Measurements from ENCODE around the gene TGM1. TPM values are rescaled to one million over a fixed set of nuclear protein-coding genes. Genes with fewer than 3 reads are reported as not detected.

The TGM1 gene
- total RNA-seq, 1 donor from 2014 or later: 4.9 TPM

DNA sequence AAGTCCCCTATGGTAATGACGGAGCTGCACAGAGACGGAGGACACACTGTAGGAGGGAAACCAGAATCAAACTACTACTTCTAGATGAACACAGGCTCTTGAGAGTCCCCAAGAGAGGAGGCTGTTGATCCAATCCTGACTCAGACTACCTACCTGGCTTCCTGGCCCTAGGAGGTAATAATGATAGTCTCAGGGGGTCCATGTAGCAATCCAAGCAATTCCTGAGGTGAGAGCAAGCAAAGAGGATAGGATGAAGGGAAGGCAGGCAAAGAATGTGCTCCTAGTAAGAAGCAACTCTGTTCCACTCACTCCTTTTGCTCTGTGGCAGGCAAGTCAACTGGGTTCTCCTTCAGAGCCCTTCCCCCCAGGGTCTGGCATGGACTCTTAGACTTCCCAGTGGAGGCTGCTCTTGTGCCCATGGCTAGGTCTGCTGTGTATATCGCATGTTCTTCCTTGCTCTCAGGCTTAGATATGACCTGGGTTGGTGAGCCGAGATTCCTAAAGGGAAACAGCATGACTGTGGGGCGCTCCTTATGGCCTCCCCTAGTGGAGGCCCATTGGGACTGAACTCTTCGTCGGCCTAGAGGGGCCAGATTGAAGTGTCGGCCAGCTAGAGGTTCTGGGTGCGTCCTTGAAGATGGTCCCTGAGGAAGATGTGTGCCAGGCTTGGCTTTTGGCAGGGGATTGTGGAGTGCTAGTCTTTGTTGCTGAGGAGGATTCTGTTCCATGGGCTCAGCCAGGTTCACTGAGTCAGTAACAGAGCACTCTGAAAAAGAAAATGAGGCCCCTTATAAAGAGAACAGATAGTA is 22.7 kb downstream of the TGM1 start:
- H3K9me3 Mint-ChIP-seq: no peaks in the 10 kb centered on the region
- no peak for DNase-seq (ENCODE audit: low spot score)
- H3F3A ChIP-seq (ENCODE audit: low read depth): peaks cover 18% of the 10 kb centered on the region
- H3K27ac Mint-ChIP-seq: no peak overlapping the region
- H3K4me1 Mint-ChIP-seq: peaks cover 17% of the 10 kb centered on the region
- peaks cover 2% of the 10 kb centered on the region for H3K27me3 Mint-ChIP-seq (ENCODE audit: insufficient read depth, low read depth)
- no peaks in the 10 kb centered on the region for H3K36me3 ChIP-seq
- peaks cover 17% of the 10 kb centered on the region for H3K79me2 ChIP-seq (ENCODE audit: low read depth)
- H3K9ac ChIP-seq: no peak overlapping the region
- no peak overlapping the region for H2AFZ ChIP-seq (replicated peaks)
- H3K4me3 ChIP-seq: no peak overlapping the region
- H3K9me3 ChIP-seq (ENCODE audit: low read depth): no peaks in the 10 kb centered on the region
- H3K4me1 ChIP-seq: peaks cover 3% of the 10 kb centered on the region
- peak overlapping the region; percentile 91 for H3K4me3 Mint-ChIP-seq
- H3K36me3 Mint-ChIP-seq: peaks cover 21% of the 10 kb centered on the region
- no peak for TF ChIP-seq EZH2 (IDR thresholded peaks at IDR 0.05)
- no peak for TF ChIP-seq EZH2phosphoT487 (IDR thresholded peaks at IDR 0.05)
- no peak for TF ChIP-seq CTCF (IDR thresholded peaks at IDR 0.05)
- H3K27ac ChIP-seq: no peak overlapping the region
- no peaks in the 10 kb centered on the region for H3K27me3 ChIP-seq
- H3K4me2 ChIP-seq: no peak overlapping the region
- H4K20me1 ChIP-seq (ENCODE audit: low read depth): peaks cover 5% of the 10 kb centered on the region

GRCh38 chr14:24238527-24239037 is 24.4 kb downstream of the TGM1 start:
- H3K27me3 Mint-ChIP-seq (ENCODE audit: insufficient read depth, low read depth): no peaks in the 10 kb centered on the region
- Histone ChIP-seq H3K36me3 (no peaks in the 10 kb centered on the region), H3K4me3 (no peak overlapping the region), H3K79me2 (ENCODE audit: low read depth) (peaks cover 28% of the 10 kb centered on the region), H3K27me3 (no peaks in the 10 kb centered on the region), H3K4me1 (peaks cover 5% of the 10 kb centered on the region), H3K4me2 (no peak overlapping the region), H3K27ac (no peak overlapping the region), H3K9ac (no peak overlapping the region), H4K20me1 (ENCODE audit: low read depth) (peaks cover 5% of the 10 kb centered on the region), H3F3A (ENCODE audit: low read depth) (peaks cover 14% of the 10 kb centered on the region), H3K9me3 (ENCODE audit: low read depth) (no peaks in the 10 kb centered on the region), H2AFZ (replicated peaks) (no peak overlapping the region)
- H3K27ac Mint-ChIP-seq: no peak overlapping the region
- no peak overlapping the region for H3K4me3 Mint-ChIP-seq
- no peaks in the 10 kb centered on the region for H3K9me3 Mint-ChIP-seq
- H3K36me3 Mint-ChIP-seq: peaks cover 21% of the 10 kb centered on the region
- DNase-seq (ENCODE audit: low spot score): no peak
- TF ChIP-seq EZH2phosphoT487 (IDR thresholded peaks at IDR 0.05) (no peak), EZH2 (IDR thresholded peaks at IDR 0.05) (no peak), CTCF (IDR thresholded peaks at IDR 0.05) (no peak)
- peaks cover 22% of the 10 kb centered on the region for H3K4me1 Mint-ChIP-seq

GRCh38 chr14:24238123-24238522 is 24.9 kb downstream of the TGM1 start:
- no peaks in the 10 kb centered on the region for H3K27me3 ChIP-seq
- no peak overlapping the region for H3K27ac ChIP-seq
- peaks cover 25% of the 10 kb centered on the region for H3K4me1 Mint-ChIP-seq
- H3K36me3 Mint-ChIP-seq: peaks cover 21% of the 10 kb centered on the region
- H3K27me3 Mint-ChIP-seq (ENCODE audit: insufficient read depth, low read depth): no peaks in the 10 kb centered on the region
- no peak overlapping the region for H2AFZ ChIP-seq (replicated peaks)
- H3K79me2 ChIP-seq (ENCODE audit: low read depth): peaks cover 33% of the 10 kb centered on the region
- H3K9me3 ChIP-seq (ENCODE audit: low read depth): no peaks in the 10 kb centered on the region
- H3K4me3 Mint-ChIP-seq: no peak overlapping the region
- H3K27ac Mint-ChIP-seq: no peak overlapping the region
- no peak overlapping the region for H3K9ac ChIP-seq
- no peak for TF ChIP-seq EZH2 (IDR thresholded peaks at IDR 0.05)
- TF ChIP-seq EZH2phosphoT487 (IDR thresholded peaks at IDR 0.05): no peak
- H3K4me3 ChIP-seq: no peak overlapping the region
- DNase-seq (ENCODE audit: low spot score): no peak
- peaks cover 5% of the 10 kb centered on the region for H4K20me1 ChIP-seq (ENCODE audit: low read depth)
- H3K9me3 Mint-ChIP-seq: no peaks in the 10 kb centered on the region
- peaks cover 10% of the 10 kb centered on the region for H3K4me1 ChIP-seq
- peaks cover 10% of the 10 kb centered on the region for H3F3A ChIP-seq (ENCODE audit: low read depth)
- no peak overlapping the region for H3K4me2 ChIP-seq
- H3K36me3 ChIP-seq: no peaks in the 10 kb centered on the region

DNA sequence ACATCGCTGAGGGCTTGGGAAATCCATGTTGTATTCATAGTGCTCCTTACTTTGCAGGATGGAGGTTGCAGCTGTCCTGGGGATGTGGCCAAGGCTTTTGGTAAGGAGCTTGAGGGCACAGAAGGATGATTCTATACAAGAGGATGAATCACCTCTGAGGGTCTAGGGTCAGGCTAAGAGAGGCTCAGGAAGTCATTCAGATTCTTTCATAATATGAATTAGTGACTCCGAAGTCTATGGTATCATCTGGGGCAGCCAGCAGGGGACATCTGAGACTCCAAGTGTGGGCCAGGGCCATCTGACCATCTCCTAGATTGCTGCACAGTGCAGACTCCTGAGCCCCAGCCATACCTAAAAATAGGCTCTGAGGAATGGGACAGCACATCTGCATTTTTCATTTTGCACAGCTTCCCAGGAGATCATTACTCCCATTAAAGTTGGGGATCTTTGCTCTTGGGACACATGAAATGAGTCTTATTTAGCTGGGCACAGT is 25.5 kb downstream of the TGM1 start:
- TF ChIP-seq CTCF (IDR thresholded peaks at IDR 0.05) (no peak), EZH2 (IDR thresholded peaks at IDR 0.05) (no peak), EZH2phosphoT487 (IDR thresholded peaks at IDR 0.05) (no peak)
- Histone ChIP-seq H3K9ac (no peak overlapping the region), H3K4me1 (peaks cover 10% of the 10 kb centered on the region), H2AFZ (replicated peaks) (no peak overlapping the region), H3K27ac (no peak overlapping the region), H3K27me3 (no peaks in the 10 kb centered on the region), H3K36me3 (no peaks in the 10 kb centered on the region), H3K79me2 (ENCODE audit: low read depth) (peaks cover 35% of the 10 kb centered on the region), H3K9me3 (ENCODE audit: low read depth) (no peaks in the 10 kb centered on the region), H4K20me1 (ENCODE audit: low read depth) (peaks cover 5% of the 10 kb centered on the region), H3F3A (ENCODE audit: low read depth) (peaks cover 10% of the 10 kb centered on the region), H3K4me2 (no peak overlapping the region), H3K4me3 (no peak overlapping the region)
- Mint-ChIP-seq H3K27me3 (ENCODE audit: insufficient read depth, low read depth) (no peaks in the 10 kb centered on the region), H3K4me1 (peaks cover 26% of the 10 kb centered on the region), H3K36me3 (peaks cover 21% of the 10 kb centered on the region), H3K27ac (no peak overlapping the region), H3K9me3 (no peaks in the 10 kb centered on the region), H3K4me3 (no peak overlapping the region)
- DNase-seq (ENCODE audit: low spot score): no peak

Data from neural progenitor cell (in vitro differentiated cells).